Fibroblast of mammary gland (primary cell): ENCODE measurements around the gene SH2D3A.

Experiments used
- DNase-seq: peaks from one replicate; pipeline ENCODE4 v3.0.0-alpha.2; 2010; ENCODE audit warnings: low read depth
- H3K4me3 ChIP-seq: 2 replicates; pipeline ENCODE4 v1.5.1; 2011; ENCODE audit warnings: low read depth, mild to moderate bottlenecking, low read length, moderate library complexity; ENCODE audit not compliant: control insufficient read depth
- CTCF ChIP-seq: conservative IDR thresholded peaks from 2 replicates; pipeline ENCODE4 v1.5.1; 2011; ENCODE audit warnings: low read depth, low read length, inconsistent platforms; ENCODE audit not compliant: control insufficient read depth, insufficient read depth

Gene SH2D3A

GRCh38 chr19:6718741-6719539, 48.3 kb downstream of the SH2D3A start:
- TF ChIP-seq CTCF: no peak

GRCh38 chr19:6718111-6718740, 49.0 kb downstream of the SH2D3A start:
- no peak overlapping the region for H3K4me3 ChIP-seq
- no peak for DNase-seq
- TF ChIP-seq CTCF: no peak

More at GRCh38 chr19:6718741-6719539, 48.3 kb downstream of the SH2D3A start:
- H3K4me3 ChIP-seq: no peak overlapping the region
- peak; percentile 37 for DNase-seq

GRCh38 chr19:6717441-6717971, 49.7 kb downstream of the SH2D3A start:
- peak; percentile 12 for DNase-seq
- TF ChIP-seq CTCF: no peak
- H3K4me3 ChIP-seq: no peak overlapping the region

- TF ChIP-seq CTCF: peak; percentile 7
- DNase-seq: no peak
These were observed 50.2 kb downstream of the SH2D3A start for GRCh38 chr19:6717036-6717435.

GRCh38 chr19:6716610-6716970, 50.6 kb downstream of the SH2D3A start:
- no peak for TF ChIP-seq CTCF

More at GRCh38 chr19:6717036-6717435, 50.2 kb downstream of the SH2D3A start:
- no peak overlapping the region for H3K4me3 ChIP-seq

GRCh38 chr19:6714749-6715555, 52.3 kb downstream of the SH2D3A start:
- TF ChIP-seq CTCF: no peak
- H3K4me3 ChIP-seq: no peak overlapping the region
- no peak for DNase-seq

More at GRCh38 chr19:6716610-6716970, 50.6 kb downstream of the SH2D3A start:
- H3K4me3 ChIP-seq: no peak overlapping the region
- no peak for DNase-seq
